OCI-LY7 (cell line): Measurements from ENCODE around the gene THG1L.

Experiments
- EZH2phosphoT487 ChIP-seq: fragments of 200-600 bp; sonication (generic); IDR thresholded peaks from 2 replicates; pipeline ENCODE4 v1.6.1; 2018; ENCODE audit warnings: low read depth, borderline replicate concordance, mild to moderate bottlenecking, mixed run types, antibody characterized with exemption, low read length, moderate library complexity, mixed read lengths
- TF ChIP-seq, protein P1 (sequence below): fragments of 200-600 bp; sonication (generic); conservative IDR thresholded peaks from 2 replicates; pipeline ENCODE4 v1.5.1; 2014; ENCODE audit warnings: mild to moderate bottlenecking, antibody characterized with exemption, low read length, moderate library complexity, mixed read lengths

DNA sequence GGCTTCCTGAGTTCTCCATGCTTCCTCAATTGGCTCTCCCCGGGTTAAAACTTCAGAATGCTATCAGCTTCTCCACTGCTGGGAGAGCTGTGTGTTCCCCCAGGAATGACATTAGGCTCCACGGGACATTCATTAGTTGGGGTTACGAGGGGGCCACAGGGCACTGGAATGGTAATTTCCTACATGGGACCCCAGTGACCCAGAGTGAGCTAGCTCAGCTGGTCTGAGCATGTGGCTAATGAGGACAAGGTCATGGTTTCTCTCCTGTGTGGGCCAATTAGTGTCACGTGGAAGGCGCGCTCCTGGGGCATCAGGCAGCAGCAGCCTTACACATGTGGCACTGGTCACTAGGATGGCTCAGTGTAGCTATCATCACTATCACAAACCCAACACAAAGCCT lies 33.3 kb downstream of the THG1L start:
- TF ChIP-seq, protein P1, sequence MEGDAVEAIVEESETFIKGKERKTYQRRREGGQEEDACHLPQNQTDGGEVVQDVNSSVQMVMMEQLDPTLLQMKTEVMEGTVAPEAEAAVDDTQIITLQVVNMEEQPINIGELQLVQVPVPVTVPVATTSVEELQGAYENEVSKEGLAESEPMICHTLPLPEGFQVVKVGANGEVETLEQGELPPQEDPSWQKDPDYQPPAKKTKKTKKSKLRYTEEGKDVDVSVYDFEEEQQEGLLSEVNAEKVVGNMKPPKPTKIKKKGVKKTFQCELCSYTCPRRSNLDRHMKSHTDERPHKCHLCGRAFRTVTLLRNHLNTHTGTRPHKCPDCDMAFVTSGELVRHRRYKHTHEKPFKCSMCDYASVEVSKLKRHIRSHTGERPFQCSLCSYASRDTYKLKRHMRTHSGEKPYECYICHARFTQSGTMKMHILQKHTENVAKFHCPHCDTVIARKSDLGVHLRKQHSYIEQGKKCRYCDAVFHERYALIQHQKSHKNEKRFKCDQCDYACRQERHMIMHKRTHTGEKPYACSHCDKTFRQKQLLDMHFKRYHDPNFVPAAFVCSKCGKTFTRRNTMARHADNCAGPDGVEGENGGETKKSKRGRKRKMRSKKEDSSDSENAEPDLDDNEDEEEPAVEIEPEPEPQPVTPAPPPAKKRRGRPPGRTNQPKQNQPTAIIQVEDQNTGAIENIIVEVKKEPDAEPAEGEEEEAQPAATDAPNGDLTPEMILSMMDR: no peak
- TF ChIP-seq EZH2phosphoT487: no peak
